Karpas-422 (cell line): ENCODE data around the gene RPS16. TPM values are rescaled to one million over a fixed set of nuclear protein-coding genes. Genes with fewer than 3 reads are reported as not detected.

Source experiments
- DNase-seq: peaks from one replicate; pipeline ENCODE4 v3.0.0-alpha.2; 2015
- H2AFZ ChIP-seq: fragments of 200-600 bp; sonication (generic); 2 replicates; pipeline ENCODE4 v1.6.1; 2014; ENCODE audit warnings: antibody characterized with exemption, low read length, mixed read lengths
- H3K27ac ChIP-seq: fragments of 200-600 bp; sonication (generic); 2 replicates; pipeline ENCODE4 v1.5.1; 2014; ENCODE audit warnings: mild to moderate bottlenecking, low read length, moderate library complexity
- H3K27me3 ChIP-seq: fragments of 200-600 bp; sonication (generic); 2 replicates; pipeline ENCODE4 v1.6.1; 2014; ENCODE audit warnings: low read length, mixed read lengths
- H3K36me3 ChIP-seq: fragments of 200-600 bp; sonication (generic); 2 replicates; pipeline ENCODE4 v1.6.1; 2014; ENCODE audit warnings: low read length, mixed read lengths; ENCODE audit not compliant: insufficient read depth
- H3K4me1 ChIP-seq: fragments of 200-600 bp; sonication (generic); 2 replicates; pipeline ENCODE4 v1.6.1; 2014; ENCODE audit warnings: mild to moderate bottlenecking, low read length, mixed read lengths
- H3K4me2 ChIP-seq: fragments of 200-600 bp; sonication (generic); 2 replicates; pipeline ENCODE4 v1.6.1; 2014; ENCODE audit warnings: low read length, low read depth, mild to moderate bottlenecking; ENCODE audit not compliant: poor library complexity, severe bottlenecking
- H3K4me3 ChIP-seq: fragments of 200-600 bp; sonication (generic); 2 replicates; pipeline ENCODE4 v1.5.1; 2014; ENCODE audit warnings: mild to moderate bottlenecking, antibody characterized with exemption, low read length, mixed read lengths
- H3K79me2 ChIP-seq: fragments of 200-600 bp; sonication (generic); 2 replicates; pipeline ENCODE4 v1.6.1; 2014; ENCODE audit warnings: mild to moderate bottlenecking, low read length, mixed read lengths
- H3K9ac ChIP-seq: fragments of 200-600 bp; sonication (generic); 2 replicates; pipeline ENCODE4 v1.6.0; 2014; ENCODE audit warnings: low read length
- H3K9me2 ChIP-seq: fragments of 200-600 bp; sonication (generic), shearing (Covaris generic); replicated peaks from 2 replicates; pipeline ENCODE4 v1.6.0; 2014; ENCODE audit warnings: mild to moderate bottlenecking, low read length, moderate library complexity; ENCODE audit not compliant: insufficient read depth
- H3K9me3 ChIP-seq: fragments of 300-700, 200-600 bp; sonication (generic); 2 replicates; pipeline ENCODE4 v1.6.1; 2014; ENCODE audit warnings: low read length, mixed read lengths
- H4K20me1 ChIP-seq: fragments of 200-600 bp; sonication (generic); 2 replicates; pipeline ENCODE4 v1.6.1; 2014; ENCODE audit warnings: mild to moderate bottlenecking, antibody characterized with exemption, low read length, low read depth; ENCODE audit not compliant: insufficient read depth
- total RNA-seq: library from RNA; depleted of rRNA; stranded (reverse); fragments of >200 nt; shearing (Covaris generic); gene quantifications from 2 replicates; pipeline ENCODE4 v1.2.3, GENCODE V29; 2014; ENCODE audit warnings: low replicate concordance

Gene RPS16
- total RNA-seq, 1 experiment from 2014 or later, result 378 TPM

DNA sequence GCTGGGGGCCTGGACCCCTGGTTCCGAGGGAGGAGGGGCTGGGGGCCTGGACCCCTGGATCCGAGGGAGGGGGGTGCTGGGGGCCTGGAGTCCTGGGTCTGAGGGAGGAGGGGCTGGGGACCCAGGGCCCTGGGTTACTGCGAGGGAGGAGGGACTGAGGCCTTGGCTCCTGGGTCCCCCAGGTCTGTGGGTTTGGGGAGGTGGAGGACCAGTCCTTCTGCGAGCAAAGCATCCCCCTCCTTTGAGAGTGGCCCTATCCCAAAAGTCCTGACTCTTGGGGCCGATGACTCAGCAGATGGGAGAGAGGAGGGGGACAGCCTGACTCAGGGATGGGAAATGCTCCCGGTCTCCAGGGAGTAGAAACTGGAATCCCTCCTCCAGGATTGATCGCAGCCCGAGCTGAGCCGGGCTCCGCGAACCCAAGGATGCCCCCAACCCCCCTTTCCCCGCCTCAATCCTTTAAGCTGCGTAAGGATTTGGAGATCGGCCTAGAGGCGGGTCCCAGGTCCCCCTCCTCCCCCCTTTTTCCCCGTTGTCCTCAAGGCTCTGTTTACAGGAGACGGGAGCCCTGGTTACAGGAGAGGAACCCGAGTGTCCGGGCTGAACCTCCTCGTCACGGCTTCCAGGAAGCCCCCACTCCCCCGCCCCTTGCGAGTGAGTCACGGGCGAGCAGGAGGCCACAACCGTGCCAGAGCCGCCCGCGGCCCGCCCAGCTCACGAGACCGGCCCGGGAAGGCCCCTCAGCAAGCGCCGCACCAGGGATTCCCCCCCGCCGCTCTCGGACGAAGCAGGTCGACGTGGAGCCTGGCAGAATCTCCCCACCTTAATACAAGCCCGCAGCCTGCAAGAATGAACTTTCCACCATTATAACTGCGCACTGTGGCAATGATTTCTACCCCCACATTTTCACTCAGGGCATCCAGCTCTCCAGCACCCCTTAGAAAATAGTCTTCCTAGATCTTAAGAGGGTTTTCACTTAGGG, 32.1 kb downstream of the RPS16 start:
- peak overlapping the region; percentile 74 for H3K4me2 ChIP-seq
- no peak overlapping the region for H2AFZ ChIP-seq
- no peaks in the 10 kb centered on the region; the same call in 1 of the 2 replicates for H3K27me3 ChIP-seq
- H3K9me3 ChIP-seq, result no peaks in the 10 kb centered on the region
- no peaks in the 10 kb centered on the region for H3K9me2 ChIP-seq
- H3K36me3 ChIP-seq, result no peaks in the 10 kb centered on the region
- no peak overlapping the region for H3K27ac ChIP-seq
- peaks cover 16% of the 10 kb centered on the region for H4K20me1 ChIP-seq
- peaks cover 56% of the 10 kb centered on the region for H3K4me1 ChIP-seq
- H3K79me2 ChIP-seq, result peaks cover 18% of the 10 kb centered on the region
- H3K9ac ChIP-seq, result peak overlapping the region; percentile 67
- peak overlapping the region; percentile 63 for H3K4me3 ChIP-seq
- peak; percentile 51 for DNase-seq

DNA sequence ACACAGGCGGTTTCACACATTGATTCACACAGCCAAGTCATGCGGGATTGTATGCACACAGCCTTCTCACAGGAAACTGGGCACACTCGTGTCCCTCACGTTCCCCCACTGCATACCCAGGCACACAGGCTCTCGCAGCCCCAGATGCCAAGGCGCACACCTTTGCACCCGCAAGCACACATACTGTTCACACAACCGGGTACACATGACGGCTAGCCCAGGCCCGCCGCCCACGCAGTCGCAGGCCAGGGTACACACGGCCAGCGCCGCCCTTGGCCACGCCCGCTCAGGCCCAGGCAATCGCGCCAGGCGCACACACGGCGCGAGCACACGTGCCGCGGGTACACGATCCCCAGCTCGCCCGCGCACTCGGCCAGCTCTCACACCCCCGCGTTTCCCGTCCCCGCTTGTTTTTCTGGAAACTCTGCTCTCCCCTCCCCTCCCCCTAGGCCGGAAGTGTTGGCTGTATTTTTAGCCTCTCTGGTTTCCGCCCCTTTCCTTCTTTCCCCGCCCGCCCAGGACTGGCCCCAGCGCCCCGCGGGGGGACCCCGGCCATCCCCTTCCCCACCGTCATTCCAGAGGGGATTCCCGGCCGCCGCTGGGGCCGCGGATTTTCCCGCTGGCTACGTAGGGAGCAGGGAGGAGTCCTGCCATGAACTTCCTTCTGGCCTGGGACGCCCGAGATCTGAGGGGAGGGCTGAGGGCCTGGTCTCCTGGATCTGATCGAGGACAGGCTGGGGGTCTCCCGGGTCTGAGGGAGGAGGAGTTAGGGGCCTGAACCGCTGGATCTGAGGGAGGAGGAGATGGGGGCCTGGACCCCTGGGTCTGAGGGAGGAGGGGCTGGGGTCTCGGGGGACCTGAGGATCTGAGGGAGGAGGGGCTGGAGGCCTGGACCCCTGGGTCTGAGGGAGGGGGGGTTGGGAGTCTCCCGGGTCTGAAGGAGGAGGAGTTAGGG, 33.1 kb downstream of the RPS16 start:
- no peaks in the 10 kb centered on the region for H3K36me3 ChIP-seq
- peak overlapping the region; percentile 74 for H3K4me2 ChIP-seq
- peak overlapping the region; percentile 63 for H3K4me3 ChIP-seq
- H3K9me3 ChIP-seq, result no peaks in the 10 kb centered on the region
- peaks cover 8% of the 10 kb centered on the region for H3K79me2 ChIP-seq
- no peaks in the 10 kb centered on the region; the same call in 1 of the 2 replicates for H3K27me3 ChIP-seq
- peak; percentile 88 for DNase-seq
- no peaks in the 10 kb centered on the region for H3K9me2 ChIP-seq
- H2AFZ ChIP-seq, result peak overlapping the region; percentile 34; the same call in 1 of the 2 replicates
- H4K20me1 ChIP-seq, result peaks cover 6% of the 10 kb centered on the region; the same call in 1 of the 2 replicates
- peak overlapping the region; percentile 67 for H3K9ac ChIP-seq
- peak overlapping the region; percentile 9; the same call in 1 of the 2 replicates for H3K27ac ChIP-seq
- peaks cover 55% of the 10 kb centered on the region for H3K4me1 ChIP-seq

DNA sequence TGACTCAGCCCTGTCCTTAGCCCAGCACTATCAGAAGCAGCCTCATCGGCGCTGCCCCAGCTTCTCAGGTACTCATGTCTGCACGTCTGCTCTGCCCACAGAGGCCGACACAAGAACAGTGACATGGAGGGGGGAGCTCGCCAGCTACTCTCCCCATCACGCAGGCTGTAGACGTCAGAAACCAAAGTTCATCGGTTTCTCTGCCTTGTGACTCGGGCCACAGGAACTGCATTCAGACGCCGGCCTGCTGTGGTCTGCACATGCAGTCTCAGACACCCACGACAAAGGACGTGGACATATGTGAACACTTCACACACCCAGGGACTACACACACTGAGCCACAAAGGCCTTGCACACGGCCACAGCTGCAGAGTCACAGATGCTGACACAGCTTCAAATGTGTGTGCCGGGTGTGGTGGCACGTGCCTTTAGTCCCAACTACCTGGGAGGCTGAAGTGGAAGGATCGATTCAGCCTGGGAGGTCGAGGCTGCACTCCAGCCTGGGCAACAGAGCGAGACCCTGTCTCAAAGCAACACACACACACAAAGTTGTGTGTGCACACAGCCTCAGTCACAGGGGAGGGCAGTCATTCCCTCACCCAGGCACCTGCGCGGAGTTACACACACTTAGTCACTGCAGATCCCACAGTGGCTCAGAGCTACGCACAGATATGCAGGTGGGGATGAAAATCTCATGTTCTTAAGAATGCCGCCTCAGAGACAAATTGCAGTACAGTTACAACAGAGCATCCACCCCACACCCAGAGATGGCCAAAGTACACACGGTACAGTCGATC, 34.0 kb downstream of the RPS16 start:
- no peaks in the 10 kb centered on the region for H3K9me3 ChIP-seq
- H3K36me3 ChIP-seq, result no peaks in the 10 kb centered on the region
- no peaks in the 10 kb centered on the region for H4K20me1 ChIP-seq
- H3K27me3 ChIP-seq, result no peaks in the 10 kb centered on the region; the same call in 1 of the 2 replicates
- H2AFZ ChIP-seq, result peak overlapping the region; percentile 34; the same call in 1 of the 2 replicates
- H3K79me2 ChIP-seq, result no peaks in the 10 kb centered on the region
- peak overlapping the region; percentile 74 for H3K4me2 ChIP-seq
- peaks cover 57% of the 10 kb centered on the region for H3K4me1 ChIP-seq
- peak overlapping the region; percentile 63 for H3K4me3 ChIP-seq
- no peaks in the 10 kb centered on the region for H3K9me2 ChIP-seq
- peak overlapping the region; percentile 67 for H3K9ac ChIP-seq
- H3K27ac ChIP-seq, result peak overlapping the region; percentile 7; the same call in 1 of the 2 replicates
- peak; percentile 60 for DNase-seq

DNA sequence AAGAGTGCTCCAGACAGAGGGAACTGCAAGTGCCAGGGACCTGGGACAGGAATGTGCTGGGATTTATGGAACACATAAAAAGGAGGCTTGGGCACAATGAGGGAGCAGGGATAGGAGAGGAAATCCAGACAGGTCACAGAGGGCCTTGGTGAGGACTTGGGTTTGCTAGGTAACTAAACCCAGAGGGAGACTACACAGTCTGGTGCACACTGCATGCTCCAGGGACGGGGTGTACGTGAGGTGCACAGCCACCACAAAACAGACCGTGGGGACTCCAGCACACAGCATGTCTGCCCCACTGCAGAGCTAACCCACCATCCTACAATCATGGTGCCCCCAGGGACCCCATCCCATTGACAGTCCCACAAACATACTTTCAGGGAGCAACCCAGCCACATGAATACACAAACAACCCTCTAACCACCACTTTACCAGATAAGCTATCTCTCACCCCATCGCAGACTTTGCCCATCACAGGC, 34.6 kb downstream of the RPS16 start:
- Histone ChIP-seq H4K20me1 (no peaks in the 10 kb centered on the region), H2AFZ (no peak overlapping the region), H3K36me3 (no peaks in the 10 kb centered on the region), H3K27me3 (no peaks in the 10 kb centered on the region; the same call in 1 of the 2 replicates), H3K9me2 (no peaks in the 10 kb centered on the region), H3K79me2 (no peaks in the 10 kb centered on the region), H3K4me3 (no peak overlapping the region; the same call in 1 of the 2 replicates), H3K4me2 (peak overlapping the region; percentile 74), H3K9ac (peak overlapping the region; percentile 67), H3K9me3 (no peaks in the 10 kb centered on the region), H3K4me1 (peaks cover 54% of the 10 kb centered on the region), H3K27ac (peak overlapping the region; percentile 7; the same call in 1 of the 2 replicates)
- peak; percentile 59 for DNase-seq

DNA sequence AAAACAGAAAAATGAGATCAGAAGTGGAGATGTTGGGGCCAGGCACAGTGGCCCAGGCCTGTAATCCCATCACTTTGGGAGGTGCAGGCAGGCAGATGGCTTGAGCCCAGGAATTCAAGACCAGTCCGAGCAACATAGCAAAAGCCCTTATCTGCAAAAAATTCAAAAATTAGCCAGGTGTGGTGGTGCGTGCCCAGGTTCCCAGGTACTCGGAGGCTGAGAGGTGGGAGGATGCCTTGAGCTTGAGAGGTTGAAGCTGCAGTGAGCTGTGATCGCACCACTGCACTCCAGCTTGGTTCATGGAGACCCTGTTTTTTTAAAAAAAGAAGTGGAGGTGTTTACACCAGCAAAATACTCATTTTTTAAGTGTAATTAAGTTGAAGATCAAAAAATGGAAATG, 35.7 kb downstream of the RPS16 start:
- no peaks in the 10 kb centered on the region for H3K9me3 ChIP-seq
- peaks cover 44% of the 10 kb centered on the region for H3K4me1 ChIP-seq
- H3K9me2 ChIP-seq, result no peaks in the 10 kb centered on the region
- H3K4me3 ChIP-seq, result no peak overlapping the region
- no peaks in the 10 kb centered on the region; the same call in 1 of the 2 replicates for H3K27me3 ChIP-seq
- H3K79me2 ChIP-seq, result no peaks in the 10 kb centered on the region
- no peak overlapping the region for H3K9ac ChIP-seq
- H2AFZ ChIP-seq, result no peak overlapping the region
- DNase-seq, result no peak
- H4K20me1 ChIP-seq, result no peaks in the 10 kb centered on the region
- H3K36me3 ChIP-seq, result no peaks in the 10 kb centered on the region
- H3K4me2 ChIP-seq, result no peak overlapping the region
- no peak overlapping the region for H3K27ac ChIP-seq

DNA sequence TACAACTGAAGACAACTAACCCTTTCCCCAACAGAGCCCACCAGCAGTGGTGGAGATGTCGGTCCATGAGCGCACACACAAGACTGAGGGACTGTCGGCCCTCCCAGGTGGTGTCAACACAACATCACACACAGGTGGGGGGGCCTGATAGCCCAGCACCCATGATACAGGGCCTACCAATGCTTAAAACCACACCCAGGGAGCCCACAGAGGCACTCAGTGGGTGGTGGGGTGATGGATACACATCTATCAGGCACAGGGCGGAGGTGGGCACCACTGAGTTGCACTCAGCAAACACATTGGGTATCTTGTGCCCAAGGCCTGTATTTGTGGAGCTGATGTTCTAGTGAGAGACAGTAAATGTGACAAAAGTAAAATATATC, 36.1 kb downstream of the RPS16 start:
- Histone ChIP-seq H3K79me2 (no peaks in the 10 kb centered on the region), H3K4me3 (no peak overlapping the region)

DNA sequence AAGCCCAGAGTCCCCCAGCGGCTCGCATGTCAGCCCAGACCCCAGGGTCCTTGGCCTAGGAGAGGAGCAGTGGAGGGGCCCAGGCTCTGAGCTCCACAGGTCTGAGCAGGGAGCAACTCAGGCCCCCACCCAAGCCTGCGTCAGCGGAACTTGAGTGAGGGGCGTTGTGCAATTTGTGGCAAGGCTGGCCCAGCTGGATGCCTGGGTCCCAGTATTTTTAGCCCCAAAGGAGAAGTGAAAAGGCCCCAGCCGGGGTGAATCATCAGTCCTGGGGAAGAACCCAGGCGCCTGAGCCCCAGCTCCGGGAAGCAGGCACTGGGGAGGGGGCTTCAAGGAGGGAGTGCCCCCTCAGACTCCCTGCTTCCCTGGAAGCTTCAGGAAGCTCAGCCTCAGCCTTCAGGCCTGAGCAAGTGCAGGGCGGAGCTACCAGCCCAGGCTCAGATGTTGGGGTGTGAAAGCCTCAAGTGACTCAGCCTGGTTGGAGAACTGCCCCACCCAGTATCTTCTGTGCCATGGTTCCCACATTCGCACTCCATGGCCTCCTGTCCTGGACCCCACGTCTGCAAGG, 37.4 kb downstream of the RPS16 start:
- Histone ChIP-seq H3K79me2 (peaks cover 4% of the 10 kb centered on the region; the same call in 1 of the 2 replicates), H3K9me2 (no peaks in the 10 kb centered on the region), H3K9me3 (no peaks in the 10 kb centered on the region), H4K20me1 (no peaks in the 10 kb centered on the region), H3K4me1 (peaks cover 38% of the 10 kb centered on the region), H3K4me3 (no peak overlapping the region), H2AFZ (no peak overlapping the region), H3K4me2 (no peak overlapping the region), H3K9ac (peak overlapping the region; percentile 9; the same call in 1 of the 2 replicates), H3K27ac (no peak overlapping the region), H3K27me3 (no peaks in the 10 kb centered on the region), H3K36me3 (peaks cover 7% of the 10 kb centered on the region; the same call in 1 of the 2 replicates)
- no peak for DNase-seq

More for the DNA sequence above, 36.1 kb downstream of the RPS16 start:
- Histone ChIP-seq H3K9ac (no peak overlapping the region), H3K4me1 (peaks cover 44% of the 10 kb centered on the region), H2AFZ (no peak overlapping the region), H3K36me3 (no peaks in the 10 kb centered on the region), H4K20me1 (no peaks in the 10 kb centered on the region), H3K9me3 (no peaks in the 10 kb centered on the region), H3K9me2 (no peaks in the 10 kb centered on the region), H3K27ac (no peak overlapping the region), H3K27me3 (no peaks in the 10 kb centered on the region; the same call in 1 of the 2 replicates), H3K4me2 (no peak overlapping the region)
- DNase-seq, result no peak
